Left lung (tissue), 10 donors: ENCODE results near the gene ABCA6. TPM values are rescaled to one million over a fixed set of nuclear protein-coding genes. Genes with fewer than 3 reads are reported as not detected.
A peak's percentile ranks its signal among the peaks of the same experiment; 100 is the strongest.

ENCODE experiments used
- ATAC-seq: fragments of 200-7000 bp; cut with Tn5 transposase; one replicate; pipeline ENCODE4 v1.9.1; 2020; ENCODE audit warnings: moderate library complexity
- DNase-seq, 4 donors: peaks; one replicate each; pipeline ENCODE4 v3.0.0-alpha.2; 2013 to 2020
- H3K27ac ChIP-seq, 2 donors: fragments of 200-600 bp; sonication (generic) in 1 of 2; one replicate each; pipeline versions ENCODE4 v1.5.0 to v1.8.0; 2020 to 2021
- H3K27me3 ChIP-seq, 2 donors: fragments of 200-600 bp; sonication (generic) in 1 of 2; one replicate each; pipeline versions ENCODE4 v1.5.0 to v1.8.0; 2020 to 2021
- H3K36me3 ChIP-seq, 2 donors: fragments of 200-600 bp; sonication (generic) in 1 of 2; one replicate each; pipeline versions ENCODE4 v1.5.0 to v1.8.0; 2020 to 2021
- H3K4me1 ChIP-seq, 2 donors: fragments of 200-600 bp; one replicate each; pipeline ENCODE4 v1.8.0; 2021
- H3K4me3 ChIP-seq, 2 donors: fragments of 200-600 bp; sonication (generic) in 1 of 2; one replicate each; pipeline versions ENCODE4 v1.5.0 to v1.8.0; 2020 to 2021; ENCODE audit warnings: mild to moderate bottlenecking in 1 of 2
- H3K9me3 ChIP-seq, 2 donors: fragments of 200-600 bp; sonication (generic) in 1 of 2; one replicate each; pipeline versions ENCODE4 v1.5.0 to v1.8.0; 2020 to 2021
- intact Hi-C, 2 donors: fragments of 100-400 bp; cut with DNase I; formaldehyde crosslinking; loops; one replicate each; pipeline versions ENCODE4 v1.11.2 to v1.14.2; 2022
- polyA plus RNA-seq, 6 donors: library from polyadenylated mRNA; unstranded; fragments of 120-200 nt; gene quantifications; one replicate each; pipeline ENCODE4 v1.2.1, GENCODE V29; 2013; ENCODE audit not compliant: insufficient read length in 6 of 6
- total RNA-seq, 2 donors: library from RNA; stranded (reverse); fragmentation: NEBNext Ultra II Directional; extraction: Animal tissue kit (Norgen Biotek cat#: 25700); gene quantifications; one replicate each; pipeline ENCODE4 v1.2.1, GENCODE V29; 2021
- TF ChIP-seq, protein P1 (sequence below), 2 donors: fragments of 200-600 bp; sonication (generic) in 1 of 2; IDR thresholded peaks; one replicate each; pipeline versions ENCODE4 v1.5.0 to v1.8.0; 2021; ENCODE audit warnings: antibody characterized with exemption in 2 of 2
- donor health status: DM: no; HTN: yes; CAD: no.
- donor health status: DM: no; HTN: no; CAD: no.

The ABCA6 gene
- total and polyA plus RNA-seq, 8 donors = 12.4 to 60.7 (median 32.8) TPM

DNA sequence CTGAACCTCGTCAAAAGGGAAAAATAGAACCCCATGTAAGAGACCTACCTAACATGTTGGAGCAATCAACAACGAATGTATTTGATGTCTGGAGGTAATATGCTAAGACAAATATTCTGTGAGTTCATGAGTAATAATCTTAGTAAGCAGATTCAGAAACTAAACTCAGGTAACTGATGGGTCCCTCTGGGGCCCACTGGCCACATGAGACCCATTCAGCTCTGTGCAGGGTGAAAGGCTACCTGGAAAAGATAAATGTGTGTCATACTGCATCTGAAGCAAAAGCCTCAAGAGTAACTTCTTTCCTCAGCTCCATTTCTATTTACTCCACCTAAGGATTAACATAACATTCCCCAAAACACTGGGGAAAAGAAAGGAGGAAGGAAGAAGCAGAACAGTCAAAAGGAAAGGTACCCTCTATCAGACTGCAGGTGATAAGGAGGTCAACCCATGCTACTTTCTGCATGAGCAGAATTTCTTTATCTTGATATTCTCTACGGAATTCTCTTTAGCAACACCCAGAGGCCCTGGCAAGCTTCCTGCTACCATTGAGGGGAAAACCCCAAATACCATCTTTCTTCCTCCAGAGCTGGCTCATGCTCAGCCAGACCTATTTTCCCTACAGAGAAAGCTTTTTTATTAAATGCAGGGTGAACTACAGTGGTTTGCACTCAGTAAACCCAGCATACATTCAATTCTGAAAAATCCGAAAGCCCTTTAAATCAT lies 37.7 kb upstream of the ABCA6 start:
- Histone ChIP-seq H3K27ac (no peak overlapping the region), H3K36me3 (no peaks in the 10 kb centered on the region), H3K27me3 (no peaks in the 10 kb centered on the region), H3K9me3 (no peaks in the 10 kb centered on the region), H3K4me3 (no peak overlapping the region), H3K4me1 (no peaks in the 10 kb centered on the region)
- intact Hi-C loops = no loop called here
- no peak for DNase-seq
- ATAC-seq = no peak
- TF ChIP-seq, protein P1, sequence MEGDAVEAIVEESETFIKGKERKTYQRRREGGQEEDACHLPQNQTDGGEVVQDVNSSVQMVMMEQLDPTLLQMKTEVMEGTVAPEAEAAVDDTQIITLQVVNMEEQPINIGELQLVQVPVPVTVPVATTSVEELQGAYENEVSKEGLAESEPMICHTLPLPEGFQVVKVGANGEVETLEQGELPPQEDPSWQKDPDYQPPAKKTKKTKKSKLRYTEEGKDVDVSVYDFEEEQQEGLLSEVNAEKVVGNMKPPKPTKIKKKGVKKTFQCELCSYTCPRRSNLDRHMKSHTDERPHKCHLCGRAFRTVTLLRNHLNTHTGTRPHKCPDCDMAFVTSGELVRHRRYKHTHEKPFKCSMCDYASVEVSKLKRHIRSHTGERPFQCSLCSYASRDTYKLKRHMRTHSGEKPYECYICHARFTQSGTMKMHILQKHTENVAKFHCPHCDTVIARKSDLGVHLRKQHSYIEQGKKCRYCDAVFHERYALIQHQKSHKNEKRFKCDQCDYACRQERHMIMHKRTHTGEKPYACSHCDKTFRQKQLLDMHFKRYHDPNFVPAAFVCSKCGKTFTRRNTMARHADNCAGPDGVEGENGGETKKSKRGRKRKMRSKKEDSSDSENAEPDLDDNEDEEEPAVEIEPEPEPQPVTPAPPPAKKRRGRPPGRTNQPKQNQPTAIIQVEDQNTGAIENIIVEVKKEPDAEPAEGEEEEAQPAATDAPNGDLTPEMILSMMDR (IDR thresholded peaks at IDR 0.05) = no peak

DNA sequence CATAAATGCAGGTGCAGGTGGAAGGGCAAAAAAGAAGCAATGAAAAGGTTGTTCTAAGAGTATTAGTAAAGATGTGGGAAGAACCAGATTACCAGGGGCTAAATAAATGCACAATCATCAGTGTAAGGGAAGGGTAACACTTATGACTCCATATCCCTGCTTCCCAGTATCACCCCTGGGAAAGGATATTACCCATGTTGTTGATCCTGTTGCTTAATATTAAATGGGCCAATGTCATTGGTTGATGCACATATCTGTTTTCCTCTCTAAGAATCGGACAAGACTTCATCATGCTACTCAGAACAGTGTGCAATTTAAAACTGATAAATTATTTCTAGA lies 34.7 kb upstream of the ABCA6 start:
- Histone ChIP-seq H3K4me3 (no peak overlapping the region), H3K9me3 (no peaks in the 10 kb centered on the region), H3K4me1 (no peaks in the 10 kb centered on the region), H3K27me3 (no peaks in the 10 kb centered on the region), H3K36me3 (no peaks in the 10 kb centered on the region), H3K27ac (peak overlapping the region in 1 of 2 donors; percentile 70)
- no peak for ATAC-seq
- DNase-seq = no peak
- intact Hi-C loops = no loop called here
- TF ChIP-seq, protein P1 (IDR thresholded peaks at IDR 0.05) = no peak

DNA sequence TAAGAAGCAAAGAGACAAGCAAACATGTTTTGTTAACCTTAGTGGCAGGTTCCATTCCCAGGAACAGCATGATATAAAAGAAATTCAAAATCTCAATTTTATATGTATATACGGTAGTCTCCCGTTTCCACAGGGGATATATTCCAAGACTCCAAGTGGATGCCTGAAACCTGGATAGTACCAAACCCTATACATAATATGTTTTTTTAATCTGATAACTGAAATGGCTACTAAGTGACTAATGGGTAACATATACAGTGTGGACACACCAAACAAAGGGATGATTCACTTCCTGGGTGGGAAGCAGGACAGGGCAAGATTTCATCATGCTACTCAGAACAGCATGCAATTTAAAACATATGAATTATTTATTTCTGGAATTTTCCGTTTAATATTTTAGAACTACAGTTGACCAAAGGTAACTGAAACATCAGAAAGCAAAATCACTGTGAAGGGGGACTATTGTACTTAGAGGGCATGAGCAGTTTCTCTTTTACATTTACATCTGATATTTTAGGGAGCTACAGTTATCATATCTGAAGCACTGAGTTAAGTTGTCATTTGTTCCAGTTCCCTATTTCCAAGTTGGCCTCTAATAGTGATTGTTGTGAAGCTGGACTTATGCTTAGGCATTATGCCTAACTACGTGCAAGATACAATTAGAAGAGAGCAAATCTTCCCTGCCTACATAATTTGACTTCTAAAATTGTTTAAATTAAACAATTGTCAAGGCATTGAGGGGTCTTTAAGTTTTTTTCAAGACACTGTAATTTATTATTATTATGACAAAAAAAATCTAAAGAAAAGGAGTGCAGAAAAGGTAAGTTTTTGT lies 34.1 kb upstream of the ABCA6 start:
- H3K27ac ChIP-seq = peak overlapping the region in 1 of 2 donors; percentile 70
- H3K27me3 ChIP-seq = no peaks in the 10 kb centered on the region
- no peaks in the 10 kb centered on the region for H3K4me1 ChIP-seq
- TF ChIP-seq, protein P1 (IDR thresholded peaks at IDR 0.05) = no peak
- DNase-seq (no peak), ATAC-seq (peak; percentile 62)
- no peaks in the 10 kb centered on the region for H3K9me3 ChIP-seq
- intact Hi-C loops = no loop called here
- no peak overlapping the region for H3K4me3 ChIP-seq
- H3K36me3 ChIP-seq = no peaks in the 10 kb centered on the region

DNA sequence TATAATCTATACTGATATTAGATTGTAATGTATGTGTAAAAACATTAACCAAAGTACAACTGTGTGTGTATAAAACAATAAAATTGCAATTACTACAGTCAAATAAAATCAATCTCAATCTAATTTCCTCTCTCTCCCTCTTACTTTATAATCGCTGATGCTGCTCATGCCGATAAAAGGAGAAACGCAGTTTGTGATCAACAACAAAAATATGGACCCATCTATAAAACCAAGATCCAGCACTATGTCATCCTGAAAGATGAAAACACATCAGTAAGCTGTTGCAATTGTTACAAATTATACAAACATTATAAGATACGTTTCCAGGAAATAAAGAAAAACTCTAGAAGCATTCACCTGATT lies 33.5 kb upstream of the ABCA6 start:
- intact Hi-C loops = no loop called here
- DNase-seq = no peak
- H3K9me3 ChIP-seq = no peaks in the 10 kb centered on the region
- H3K4me3 ChIP-seq = no peak overlapping the region
- ATAC-seq = no peak
- TF ChIP-seq, protein P1 (IDR thresholded peaks at IDR 0.05) = no peak
- peak overlapping the region in 1 of 2 donors; percentile 70 for H3K27ac ChIP-seq
- no peaks in the 10 kb centered on the region for H3K27me3 ChIP-seq
- no peaks in the 10 kb centered on the region for H3K36me3 ChIP-seq
- H3K4me1 ChIP-seq = no peaks in the 10 kb centered on the region

DNA sequence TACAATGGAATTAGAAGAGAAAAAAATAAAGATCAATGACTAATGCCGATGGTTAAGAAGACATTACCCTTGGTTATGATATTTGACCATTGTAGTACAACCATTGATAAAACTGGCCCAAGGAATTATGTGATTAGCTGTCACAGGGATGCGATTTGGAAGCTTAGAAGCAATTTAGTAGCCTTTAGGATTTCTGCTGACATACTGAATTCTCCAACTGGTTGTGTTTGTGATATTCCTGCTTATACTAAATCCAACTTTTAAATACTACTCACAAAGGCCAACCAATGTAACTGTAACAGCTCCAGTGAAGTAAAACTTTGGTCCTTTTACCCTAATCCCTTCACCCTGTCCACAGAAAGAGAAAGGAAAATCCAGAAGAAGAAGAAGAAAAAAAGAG lies 31.4 kb upstream of the ABCA6 start:
- TF ChIP-seq, protein P1 (IDR thresholded peaks at IDR 0.05) = no peak
- Histone ChIP-seq H3K27me3 (no peaks in the 10 kb centered on the region), H3K9me3 (no peaks in the 10 kb centered on the region), H3K4me3 (no peak overlapping the region), H3K4me1 (no peaks in the 10 kb centered on the region), H3K36me3 (no peaks in the 10 kb centered on the region), H3K27ac (no peak overlapping the region)
- no peak for ATAC-seq
- intact Hi-C loops = no loop called here
- no peak for DNase-seq
